Measurements from ENCODE around the gene UGGT2.
"Not testable (repeated sequence)": the region's sequence is repeated elsewhere in the genome, so short reads cannot be mapped to it uniquely, and the experiment has no call there.

UGGT2 gene, protein sequence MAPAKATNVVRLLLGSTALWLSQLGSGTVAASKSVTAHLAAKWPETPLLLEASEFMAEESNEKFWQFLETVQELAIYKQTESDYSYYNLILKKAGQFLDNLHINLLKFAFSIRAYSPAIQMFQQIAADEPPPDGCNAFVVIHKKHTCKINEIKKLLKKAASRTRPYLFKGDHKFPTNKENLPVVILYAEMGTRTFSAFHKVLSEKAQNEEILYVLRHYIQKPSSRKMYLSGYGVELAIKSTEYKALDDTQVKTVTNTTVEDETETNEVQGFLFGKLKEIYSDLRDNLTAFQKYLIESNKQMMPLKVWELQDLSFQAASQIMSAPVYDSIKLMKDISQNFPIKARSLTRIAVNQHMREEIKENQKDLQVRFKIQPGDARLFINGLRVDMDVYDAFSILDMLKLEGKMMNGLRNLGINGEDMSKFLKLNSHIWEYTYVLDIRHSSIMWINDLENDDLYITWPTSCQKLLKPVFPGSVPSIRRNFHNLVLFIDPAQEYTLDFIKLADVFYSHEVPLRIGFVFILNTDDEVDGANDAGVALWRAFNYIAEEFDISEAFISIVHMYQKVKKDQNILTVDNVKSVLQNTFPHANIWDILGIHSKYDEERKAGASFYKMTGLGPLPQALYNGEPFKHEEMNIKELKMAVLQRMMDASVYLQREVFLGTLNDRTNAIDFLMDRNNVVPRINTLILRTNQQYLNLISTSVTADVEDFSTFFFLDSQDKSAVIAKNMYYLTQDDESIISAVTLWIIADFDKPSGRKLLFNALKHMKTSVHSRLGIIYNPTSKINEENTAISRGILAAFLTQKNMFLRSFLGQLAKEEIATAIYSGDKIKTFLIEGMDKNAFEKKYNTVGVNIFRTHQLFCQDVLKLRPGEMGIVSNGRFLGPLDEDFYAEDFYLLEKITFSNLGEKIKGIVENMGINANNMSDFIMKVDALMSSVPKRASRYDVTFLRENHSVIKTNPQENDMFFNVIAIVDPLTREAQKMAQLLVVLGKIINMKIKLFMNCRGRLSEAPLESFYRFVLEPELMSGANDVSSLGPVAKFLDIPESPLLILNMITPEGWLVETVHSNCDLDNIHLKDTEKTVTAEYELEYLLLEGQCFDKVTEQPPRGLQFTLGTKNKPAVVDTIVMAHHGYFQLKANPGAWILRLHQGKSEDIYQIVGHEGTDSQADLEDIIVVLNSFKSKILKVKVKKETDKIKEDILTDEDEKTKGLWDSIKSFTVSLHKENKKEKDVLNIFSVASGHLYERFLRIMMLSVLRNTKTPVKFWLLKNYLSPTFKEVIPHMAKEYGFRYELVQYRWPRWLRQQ (N-terminal part only)

DNA sequence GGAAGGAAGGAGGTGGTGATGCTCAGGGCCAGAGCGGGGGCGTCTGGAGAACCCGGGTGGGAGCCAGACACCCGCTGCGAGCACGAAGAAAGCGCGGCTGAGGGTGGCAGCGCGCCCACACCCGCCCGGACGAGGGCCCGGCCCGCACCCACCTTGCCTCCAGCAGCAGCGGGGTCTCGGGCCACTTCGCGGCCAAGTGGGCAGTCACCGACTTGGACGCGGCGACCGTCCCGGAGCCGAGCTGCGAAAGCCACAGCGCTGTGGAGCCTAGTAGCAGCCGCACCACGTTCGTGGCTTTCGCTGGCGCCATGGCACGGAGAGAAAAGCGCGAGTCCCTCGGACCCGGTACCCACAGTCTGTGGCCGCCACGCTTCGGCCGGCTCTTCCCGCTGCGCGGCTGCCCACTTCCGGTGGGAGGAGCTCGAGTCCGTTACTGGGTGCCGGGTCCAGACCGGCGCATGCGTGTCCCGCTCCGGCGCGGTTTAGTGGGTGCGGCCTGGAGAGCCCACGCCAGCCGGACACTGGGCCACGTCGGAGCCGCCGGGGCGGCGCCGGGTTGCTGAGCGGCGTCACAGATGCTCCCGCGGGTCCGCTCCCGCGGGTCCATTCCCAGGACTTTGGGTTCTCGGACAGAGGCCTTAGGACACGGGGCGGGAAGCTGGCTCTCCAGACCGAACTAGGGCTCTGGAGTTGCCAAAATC lies at the start of gene UGGT2:
TSS of gene UGGT2 (minus strand) at position 399 of the 701 bp plus-strand sequence. CDS start at position 310, 89 bp downstream.
- peak; percentile 76 for DNase-seq

- DNase-seq: no peak
Observed at GRCh38 chr13:96100457-96101220, 47.4 kb upstream of the UGGT2 start.

GRCh38 chr13:96093296-96094006 lies 40.2 kb upstream of the UGGT2 start:
- DNase-seq: no peak

GRCh38 chr13:96091164-96092117 lies 38.2 kb upstream of the UGGT2 start:
- no peak for DNase-seq

DNA sequence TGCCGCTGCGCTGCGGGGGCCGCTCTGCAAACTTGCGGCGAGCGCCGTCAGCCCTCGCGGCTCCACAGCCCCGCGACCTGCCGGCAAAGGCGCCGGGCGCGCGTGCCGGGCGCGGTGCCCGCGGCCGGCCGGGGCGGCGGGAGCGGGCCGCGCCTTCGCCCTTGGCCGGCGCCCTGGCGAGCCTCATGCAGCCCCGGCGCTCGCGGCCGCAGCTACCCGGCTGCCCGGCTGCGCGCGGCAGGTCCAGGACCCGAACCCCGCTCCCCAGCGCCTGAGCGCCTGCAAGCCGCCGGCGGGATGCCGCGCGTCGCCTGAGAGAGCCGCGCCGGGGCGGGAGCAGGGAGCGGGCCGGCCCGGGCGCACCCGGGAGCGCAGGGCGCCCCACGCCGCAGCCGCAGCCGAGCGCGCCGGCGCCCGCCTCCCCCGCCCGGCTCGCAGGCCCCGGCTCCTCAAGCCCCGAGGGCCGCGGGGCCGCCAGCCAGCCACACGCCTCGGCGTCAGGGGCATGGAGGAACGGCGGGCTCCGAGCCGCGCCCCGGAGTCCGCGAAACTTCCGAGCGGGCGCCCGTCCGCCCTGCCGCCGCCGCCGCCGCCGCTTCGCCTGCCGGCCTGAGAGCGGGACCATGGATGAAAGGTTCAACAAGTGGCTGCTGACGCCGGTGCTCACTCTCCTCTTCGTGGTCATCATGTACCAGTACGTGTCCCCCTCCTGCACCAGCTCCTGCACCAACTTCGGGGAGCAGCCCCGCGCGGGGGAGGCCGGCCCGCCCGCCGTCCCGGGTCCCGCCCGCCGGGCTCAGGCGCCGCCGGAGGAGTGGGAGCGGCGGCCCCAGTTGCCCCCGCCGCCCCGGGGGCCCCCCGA lies 37.3 kb upstream of the UGGT2 start:
- DNase-seq: no peak

DNA sequence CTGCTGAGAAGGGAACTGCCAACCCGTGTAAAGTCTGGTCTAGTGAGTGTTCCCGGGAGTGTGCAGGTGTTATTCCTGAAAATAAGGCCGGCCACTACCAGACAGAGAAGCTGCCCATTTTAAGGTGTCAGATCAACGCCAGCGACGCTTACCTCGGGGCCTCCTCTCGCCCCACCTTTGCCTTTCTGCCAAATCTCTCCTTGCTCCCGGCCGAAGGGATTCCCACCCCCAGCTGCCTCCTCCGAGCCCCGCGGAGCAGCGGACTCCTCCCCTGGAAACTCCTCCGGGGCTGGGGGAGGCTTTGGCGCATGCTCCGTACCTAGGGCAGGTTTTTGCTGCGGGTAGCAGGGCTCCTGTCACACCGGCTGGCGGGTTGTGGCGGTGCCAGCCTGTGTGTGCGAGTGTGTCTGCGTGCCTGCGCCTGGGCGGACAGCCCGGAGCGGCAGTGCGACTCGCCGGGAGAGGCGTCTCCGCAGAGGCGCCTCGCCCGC lies 36.6 kb upstream of the UGGT2 start, which contains the start of gene HS6ST3:
TSS of gene HS6ST3 (plus strand) at position 359 of the 491 bp plus-strand sequence.
- DNase-seq: no peak

DNA sequence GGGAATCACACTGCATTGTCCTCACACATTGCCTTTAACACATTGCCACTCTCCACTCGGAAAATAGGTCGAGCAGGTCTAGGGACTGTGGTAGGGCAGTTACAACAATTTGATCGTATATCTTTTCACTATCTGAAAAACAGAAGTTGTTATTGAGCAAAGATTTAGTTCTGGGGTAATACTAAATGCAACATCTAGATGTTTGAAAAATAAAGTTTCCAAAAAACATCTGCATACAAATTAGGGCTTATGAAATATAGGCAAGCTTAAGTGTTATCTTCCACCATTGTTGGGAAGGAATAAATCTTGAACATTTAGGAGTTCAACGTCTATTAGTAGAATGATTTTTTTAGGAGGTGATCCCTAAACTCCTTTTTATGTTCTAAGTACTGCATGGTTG lies 35.9 kb upstream of the UGGT2 start:
- DNase-seq: no peak

GRCh38 chr13:96086736-96087135 lies 33.5 kb upstream of the UGGT2 start:
- no peak for DNase-seq

- DNase-seq: no peak
Observed at GRCh38 chr13:96082640-96083039, 29.4 kb upstream of the UGGT2 start.

DNA sequence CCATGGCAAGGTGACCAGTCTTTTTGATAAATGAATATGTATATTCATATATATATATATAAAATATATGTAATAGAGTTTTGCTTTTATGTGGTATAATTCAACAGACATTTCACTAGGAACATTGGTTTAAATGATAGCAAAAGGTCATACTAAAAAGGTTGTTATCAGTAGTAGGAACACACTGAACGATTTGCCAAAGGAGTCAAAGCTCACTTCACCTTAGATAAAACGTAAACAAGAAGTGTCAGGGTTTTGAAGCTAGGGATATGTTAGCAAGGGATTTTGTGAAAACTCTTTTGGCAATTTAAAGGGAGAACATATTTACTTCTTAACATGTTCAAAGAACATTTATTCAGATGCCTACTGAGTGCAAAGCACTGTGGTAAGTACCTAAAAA lies 28.7 kb upstream of the UGGT2 start:
- no peak for DNase-seq

DNA sequence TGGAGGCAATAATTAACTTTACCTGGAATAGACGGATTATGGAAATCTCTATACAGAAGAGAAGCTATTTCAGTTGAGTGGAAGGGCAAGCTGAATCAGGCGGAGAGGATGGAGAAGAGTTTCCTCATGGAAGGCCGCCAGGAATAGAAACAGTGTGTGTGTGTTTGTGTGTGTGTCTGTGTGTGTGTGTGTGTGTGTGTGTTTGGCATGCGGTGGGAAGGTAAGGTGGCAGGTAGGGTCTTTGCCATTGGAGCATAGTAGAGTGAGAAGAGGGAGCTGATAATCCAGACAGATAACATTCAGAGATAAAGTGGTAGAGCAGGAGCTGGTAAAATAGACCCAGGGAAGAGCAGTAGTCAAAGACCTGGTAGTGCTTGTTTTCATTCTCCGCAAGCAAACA lies 27.5 kb upstream of the UGGT2 start:
- no peak for DNase-seq

DNA sequence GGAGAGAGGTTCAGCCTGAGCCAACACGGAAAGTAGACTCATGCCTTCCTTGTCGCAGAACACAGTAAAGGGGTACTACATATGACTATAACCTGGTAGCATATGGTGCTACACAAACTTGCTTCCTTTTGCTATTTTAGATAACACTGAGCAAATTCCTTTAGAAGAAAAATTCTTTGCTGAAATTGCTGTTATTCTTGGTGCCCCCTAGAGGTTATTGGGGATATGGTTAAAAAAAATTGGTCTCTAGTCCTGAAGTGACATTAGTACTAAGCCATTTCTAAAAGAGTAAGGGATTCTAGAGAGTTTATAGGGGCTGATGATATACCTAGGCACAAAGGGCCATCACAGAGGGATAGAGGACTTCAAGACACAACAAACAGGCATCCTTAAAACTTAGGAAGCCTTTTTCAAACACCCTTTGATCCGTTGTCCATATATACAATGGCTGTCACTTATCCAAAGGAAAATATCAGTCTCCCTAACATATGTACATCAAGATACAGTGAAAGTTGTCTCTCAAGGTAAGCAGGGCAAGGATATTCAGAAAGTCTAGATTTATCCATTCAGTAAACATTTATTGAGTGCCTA lies 22.8 kb upstream of the UGGT2 start:
- DNase-seq: no peak

- no peak for DNase-seq
Observed at GRCh38 chr13:96072392-96072791, 19.2 kb upstream of the UGGT2 start.

- no peak for DNase-seq
Observed at GRCh38 chr13:96071504-96071903, 18.3 kb upstream of the UGGT2 start.

GRCh38 chr13:96068729-96069128 lies 15.5 kb upstream of the UGGT2 start:
- no peak for DNase-seq

DNA sequence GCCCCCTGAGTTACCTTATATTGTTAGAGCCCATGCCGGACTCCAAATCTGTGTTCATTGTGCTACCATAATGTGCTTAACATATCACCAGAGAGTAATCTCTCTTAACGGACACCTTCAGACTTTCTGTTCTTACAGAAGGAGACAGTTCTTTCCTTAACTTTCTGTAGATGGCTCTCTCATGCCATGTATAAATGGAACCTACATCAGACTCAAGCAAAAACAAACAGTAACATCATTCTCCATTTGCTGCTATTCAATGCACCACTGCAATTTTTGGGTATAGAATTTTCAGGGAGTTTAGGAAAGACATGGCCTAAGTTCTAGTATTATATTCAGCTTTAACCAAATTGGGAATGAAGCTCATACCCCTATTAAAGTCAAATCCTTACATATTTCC lies 12.6 kb upstream of the UGGT2 start:
- no peak for DNase-seq

DNA sequence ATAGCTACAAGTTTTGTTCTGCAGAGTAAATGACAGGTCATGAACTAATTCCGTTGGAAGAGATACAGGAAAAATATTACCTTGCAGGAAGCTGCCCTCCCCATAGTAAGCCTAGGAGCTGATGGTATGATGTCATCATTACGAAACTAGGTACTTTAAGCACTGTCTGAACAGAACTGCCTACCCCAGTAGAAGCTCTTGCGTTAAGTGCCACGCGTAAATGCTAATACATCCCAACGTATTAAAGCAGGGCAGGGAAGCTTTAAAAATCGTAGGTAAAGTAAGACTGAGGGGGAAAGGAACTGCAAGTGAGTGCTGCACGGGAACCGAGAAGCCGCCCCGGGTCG lies 572 bp downstream of the UGGT2 start:
- DNase-seq: no peak

DNA sequence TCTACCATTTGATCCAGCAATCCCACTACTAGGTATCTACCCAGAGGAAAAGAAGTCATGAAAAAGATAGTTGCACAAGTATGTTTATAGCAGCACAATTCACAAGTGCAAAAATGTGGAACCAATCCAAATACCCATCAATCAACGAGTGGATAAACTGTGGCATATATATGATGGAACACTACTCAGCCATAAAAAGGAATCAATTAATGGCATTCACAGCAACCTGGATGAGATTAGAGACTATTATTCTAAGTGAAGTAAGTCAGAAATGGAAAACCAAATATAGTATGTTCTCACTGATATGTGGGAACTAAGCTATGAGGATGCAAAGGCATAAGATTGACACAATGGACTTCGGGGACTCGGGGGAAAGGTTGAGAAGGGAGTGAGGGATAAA lies 1.3 kb downstream of the UGGT2 start:
- not testable (repeated sequence) for DNase-seq

Measured in CD4-positive, alpha-beta T cell treated with Interleukin-15 for 1 hour (primary cell).